Endometrial microvascular endothelial cells (primary cell): ENCODE results near the gene HMGXB3. TPM values are rescaled to one million over a fixed set of nuclear protein-coding genes. Genes with fewer than 3 reads are reported as not detected.

Experiments
- total RNA-seq: library from RNA; depleted of rRNA; stranded (reverse); fragments of >200 nt; gene quantifications from one replicate; pipeline ENCODE4 v1.2.3, GENCODE V29; 2015; ENCODE audit errors: inconsistent ontology term

The HMGXB3 gene
- total RNA-seq, 1 donor from 2014 or later = 26.0 TPM

Other genes starting within 250 kb of the HMGXB3 start
- gene PDE6A, start 55.9 kb upstream of the HMGXB3 start, total RNA-seq = not detected
- 35.8 TPM for gene SLC26A2, start 40.0 kb upstream of the HMGXB3 start, total RNA-seq
- gene TIGD6, start 85 bp upstream of the HMGXB3 start, total RNA-seq = 1.6 TPM
- not detected for gene CSF1R, start 85.8 kb downstream of the HMGXB3 start, total RNA-seq
- 2.8 TPM for gene PDGFRB, start 155.1 kb downstream of the HMGXB3 start, total RNA-seq
- not detected for gene CDX1, start 166.0 kb downstream of the HMGXB3 start, total RNA-seq
- not detected for gene SLC6A7, start 189.3 kb downstream of the HMGXB3 start, total RNA-seq